GM21528 (cell line): ENCODE data around the gene HSCB.
A peak's percentile ranks its signal among the peaks of the same experiment; 100 is the strongest.
"Not testable (repeated sequence)": the region's sequence is repeated elsewhere in the genome, so short reads cannot be mapped to it uniquely, and the experiment has no call there.

Experiments
- ATAC-seq: cut with Tn5 transposase; IDR thresholded peaks from one replicate; pipeline ENCODE4 v1.9.1; 2021; ENCODE audit warnings: mild to moderate bottlenecking, moderate library complexity; ENCODE audit not compliant: unreplicated experiment, low FRiP score

The HSCB gene

GRCh38 chr22:28783786-28784671 is 42.2 kb downstream of the HSCB start:
- no peak for ATAC-seq

- ATAC-seq = no peak
Measured at GRCh38 chr22:28788601-28789000, 46.8 kb downstream of the HSCB start.

- ATAC-seq = no peak
Measured at GRCh38 chr22:28791124-28791523, 49.3 kb downstream of the HSCB start.

- peak; percentile 57 for ATAC-seq
Measured at GRCh38 chr22:28791841-28792490, 50.1 kb downstream of the HSCB start.

- ATAC-seq = peak; percentile 46
Measured at GRCh38 chr22:28792491-28793383, 50.9 kb downstream of the HSCB start.

GRCh38 chr22:28793976-28794584 is 52.2 kb downstream of the HSCB start:
- no peak for ATAC-seq

- ATAC-seq = no peak
Measured at GRCh38 chr22:28795071-28795693, 53.3 kb downstream of the HSCB start.

- no peak for ATAC-seq
Measured at GRCh38 chr22:28795932-28796856, 54.4 kb downstream of the HSCB start.

- no peak for ATAC-seq
Measured at GRCh38 chr22:28798810-28799605, 57.2 kb downstream of the HSCB start.

GRCh38 chr22:28799606-28800307 is 57.9 kb downstream of the HSCB start:
- peak; percentile 27 for ATAC-seq

GRCh38 chr22:28800308-28801041 is 58.6 kb downstream of the HSCB start, which contains the start of gene XBP1:
XBP1 (minus strand) TSS chr22:28800569.
- ATAC-seq = peak; percentile 81

- no peak for ATAC-seq
Measured at GRCh38 chr22:28801845-28802594, 60.2 kb downstream of the HSCB start.

GRCh38 chr22:28802595-28803123 is 60.8 kb downstream of the HSCB start:
- ATAC-seq = no peak

GRCh38 chr22:28805426-28805825 is 63.6 kb downstream of the HSCB start:
- not testable (repeated sequence) for ATAC-seq
